IPS DF 6.9 (cell line): ENCODE results near the gene C5AR2.
"Not testable (repeated sequence)": the region's sequence is repeated elsewhere in the genome, so short reads cannot be mapped to it uniquely, and the experiment has no call there.

ENCODE experiments used
- DNase-seq: peaks from one replicate; pipeline ENCODE4 v3.0.0-alpha.2; 2013; ENCODE audit warnings: low read depth, low spot score
- H3K27ac ChIP-seq: one replicate; pipeline ENCODE4 v1.5.1; 2013; ENCODE audit warnings: low read length, control low read depth
- H3K27me3 ChIP-seq: 2 replicates; pipeline ENCODE4 v1.6.1; 2013; ENCODE audit warnings: mild to moderate bottlenecking, low read length; ENCODE audit not compliant: control insufficient read depth, insufficient read depth
- H3K36me3 ChIP-seq: 2 replicates; pipeline ENCODE4 v1.6.1; 2013; ENCODE audit warnings: low read length; ENCODE audit not compliant: control insufficient read depth, insufficient read depth
- H3K4me1 ChIP-seq: 2 replicates; pipeline ENCODE4 v1.6.1; 2013; ENCODE audit warnings: low read length; ENCODE audit not compliant: control insufficient read depth, insufficient read depth
- H3K4me3 ChIP-seq: 2 replicates; pipeline ENCODE4 v1.5.1; 2013; ENCODE audit warnings: mild to moderate bottlenecking, low read length
- H3K9me3 ChIP-seq: 2 replicates; pipeline ENCODE4 v1.6.1; 2013; ENCODE audit warnings: low read length, inconsistent platforms; ENCODE audit not compliant: control insufficient read depth, insufficient read depth
- WGBS: extraction: QIAGEN DNeasy Blood & Tissue Kit; methylation state at CpG from one replicate; pipeline ENCODE4 v1.1.7; 2013; ENCODE audit warnings: mixed read lengths, missing lambda C conversion rate; ENCODE audit not compliant: insufficient read length, insufficient coverage; 5-methylcytosine and 5-hydroxymethylcytosine counted together

The C5AR2 gene

GRCh38 chr19:47376589-47377144, 44.7 kb downstream of the C5AR2 start:
- Histone ChIP-seq H3K36me3 (peaks cover 77% of the 10 kb centered on the region), H3K27me3 (no peaks in the 10 kb centered on the region), H3K4me3 (no peak overlapping the region), H3K4me1 (no peaks in the 10 kb centered on the region), H3K27ac (no peak overlapping the region), H3K9me3 (no peaks in the 10 kb centered on the region)
- WGBS: no CpG with 5 or more reads among the region's 16 CpGs
- DNase-seq: no peak

DNA sequence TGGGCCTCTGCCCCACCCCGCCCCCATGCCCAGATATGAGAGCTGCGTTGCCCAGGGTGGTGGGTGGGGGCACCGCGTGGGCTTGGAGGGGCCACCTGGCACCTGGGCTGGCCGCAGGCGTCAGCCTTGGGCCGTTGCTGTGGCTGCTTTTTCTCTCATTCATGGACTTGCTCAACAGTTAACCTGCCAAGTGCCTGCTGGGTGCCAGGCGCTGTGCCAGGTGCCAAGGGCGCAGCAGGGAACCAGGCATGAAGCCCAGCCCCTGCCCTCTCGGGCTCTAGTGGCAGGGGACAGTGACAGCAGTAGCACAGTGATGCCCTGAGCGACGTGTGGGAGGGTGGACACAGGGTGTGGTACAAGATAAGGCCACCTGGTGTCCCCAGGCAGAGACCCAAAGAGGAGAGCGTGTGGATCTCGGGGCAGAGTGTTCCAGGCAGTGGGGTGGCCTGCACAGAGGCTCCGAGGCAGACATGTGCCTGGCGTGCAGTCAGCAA, 45.3 kb downstream of the C5AR2 start:
- no peak overlapping the region for H3K27ac ChIP-seq
- no peak for DNase-seq
- whole genome bisulfite sequencing: no CpG with 5 or more reads among the region's 16 CpGs
- H3K4me3 ChIP-seq: no peak overlapping the region
- H3K4me1 ChIP-seq: no peaks in the 10 kb centered on the region
- no peaks in the 10 kb centered on the region for H3K27me3 ChIP-seq
- no peaks in the 10 kb centered on the region for H3K9me3 ChIP-seq
- H3K36me3 ChIP-seq: peaks cover 76% of the 10 kb centered on the region

DNA sequence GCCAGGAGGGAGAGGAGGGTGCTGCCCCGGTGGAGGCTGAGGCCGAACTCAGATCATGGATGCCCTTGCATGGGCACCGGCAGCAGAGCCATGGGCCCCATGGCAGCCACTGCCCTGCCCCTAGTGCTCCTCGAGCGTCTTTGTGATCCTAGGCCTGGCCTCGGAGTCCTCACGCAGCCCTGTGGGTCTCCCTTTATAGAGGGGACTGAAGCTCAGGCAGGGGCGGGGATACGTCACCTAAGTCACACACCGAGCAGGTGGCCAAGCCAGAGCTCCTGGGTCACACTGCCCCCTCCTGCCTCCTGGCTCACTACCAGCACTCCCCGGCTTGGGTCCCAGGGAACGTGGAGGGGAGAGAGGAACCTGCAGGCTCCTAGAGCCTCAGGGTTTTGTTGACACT, 45.8 kb downstream of the C5AR2 start:
- H3K36me3 ChIP-seq: peaks cover 73% of the 10 kb centered on the region
- no peaks in the 10 kb centered on the region for H3K9me3 ChIP-seq
- no peak overlapping the region for H3K4me3 ChIP-seq
- no peak overlapping the region for H3K27ac ChIP-seq
- H3K4me1 ChIP-seq: no peaks in the 10 kb centered on the region
- no CpG with 5 or more reads among the region's 12 CpGs for WGBS
- no peak for DNase-seq
- no peaks in the 10 kb centered on the region for H3K27me3 ChIP-seq

GRCh38 chr19:47378246-47378645, 46.3 kb downstream of the C5AR2 start:
- no CpG with 5 or more reads among the region's 11 CpGs for WGBS
- no peaks in the 10 kb centered on the region for H3K4me1 ChIP-seq
- H3K27ac ChIP-seq: no peak overlapping the region
- no peaks in the 10 kb centered on the region for H3K27me3 ChIP-seq
- DNase-seq: no peak
- peaks cover 70% of the 10 kb centered on the region for H3K36me3 ChIP-seq
- no peak overlapping the region for H3K4me3 ChIP-seq
- H3K9me3 ChIP-seq: no peaks in the 10 kb centered on the region

GRCh38 chr19:47379381-47379938, 47.5 kb downstream of the C5AR2 start:
- no peak overlapping the region for H3K27ac ChIP-seq
- DNase-seq: no peak
- H3K27me3 ChIP-seq: no peaks in the 10 kb centered on the region
- WGBS: no CpG with 5 or more reads among the region's 23 CpGs
- no peak overlapping the region for H3K4me3 ChIP-seq
- peaks cover 62% of the 10 kb centered on the region for H3K36me3 ChIP-seq
- H3K4me1 ChIP-seq: no peaks in the 10 kb centered on the region
- H3K9me3 ChIP-seq: no peaks in the 10 kb centered on the region

- no CpG with 5 or more reads among the region's 6 CpGs for WGBS
- no peaks in the 10 kb centered on the region for H3K9me3 ChIP-seq
- no peaks in the 10 kb centered on the region for H3K4me1 ChIP-seq
- no peak for DNase-seq
- H3K27me3 ChIP-seq: no peaks in the 10 kb centered on the region
- peaks cover 52% of the 10 kb centered on the region for H3K36me3 ChIP-seq
- H3K27ac ChIP-seq: no peak overlapping the region
- no peak overlapping the region for H3K4me3 ChIP-seq
Measured at GRCh38 chr19:47380559-47380958, 48.6 kb downstream of the C5AR2 start.

DNA sequence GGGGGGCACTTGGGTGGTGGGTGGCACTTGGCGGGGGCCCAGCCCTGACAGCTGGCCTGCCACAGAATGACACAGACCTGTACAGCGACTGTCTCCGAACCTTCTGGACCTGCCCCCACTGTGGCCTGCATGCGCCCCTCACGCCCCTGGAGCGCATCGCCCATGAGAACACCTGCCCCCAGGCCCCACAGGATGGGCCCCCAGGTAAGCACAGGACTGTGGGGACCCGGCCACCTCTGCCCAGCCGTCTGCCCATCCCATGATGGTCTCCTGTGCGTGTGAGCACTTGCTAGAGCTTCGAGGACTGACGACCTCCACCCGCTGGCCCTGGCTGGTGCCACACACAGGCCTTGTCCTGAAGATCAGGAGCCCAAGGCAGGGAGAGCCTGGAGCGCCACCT, 49.1 kb downstream of the C5AR2 start:
- no peaks in the 10 kb centered on the region for H3K27me3 ChIP-seq
- no peak overlapping the region for H3K27ac ChIP-seq
- no CpG with 5 or more reads among the region's 14 CpGs for WGBS
- no peak overlapping the region for H3K4me3 ChIP-seq
- DNase-seq: no peak
- H3K4me1 ChIP-seq: no peaks in the 10 kb centered on the region
- peaks cover 47% of the 10 kb centered on the region for H3K36me3 ChIP-seq
- H3K9me3 ChIP-seq: no peaks in the 10 kb centered on the region

GRCh38 chr19:47381653-47382279, 49.8 kb downstream of the C5AR2 start:
- Histone ChIP-seq H3K27me3 (no peaks in the 10 kb centered on the region), H3K9me3 (no peaks in the 10 kb centered on the region), H3K4me1 (no peaks in the 10 kb centered on the region), H3K4me3 (no peak overlapping the region), H3K27ac (no peak overlapping the region), H3K36me3 (peaks cover 41% of the 10 kb centered on the region)
- WGBS: no CpG with 5 or more reads among the region's 11 CpGs
- DNase-seq: no peak

DNA sequence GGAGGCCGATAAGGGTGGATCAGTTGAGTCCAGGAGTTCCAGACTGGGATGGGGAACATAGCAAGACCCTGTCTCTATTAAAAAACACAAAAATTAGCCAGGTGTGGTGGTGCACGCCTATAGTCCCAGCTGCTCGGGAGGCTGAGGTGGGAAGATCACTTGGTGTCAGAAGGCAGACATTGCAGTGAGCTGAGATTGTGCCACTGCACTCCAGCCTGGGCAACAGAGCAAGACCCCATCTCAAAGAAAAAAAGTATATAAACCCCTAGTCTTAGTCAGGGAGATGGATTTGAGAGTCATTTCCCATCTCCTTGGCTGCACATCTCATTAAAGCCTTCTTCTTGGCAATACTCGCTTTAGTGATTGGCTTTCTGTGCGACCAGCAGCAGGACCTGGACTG, 51.9 kb downstream of the C5AR2 start:
- H3K27me3 ChIP-seq, DNase-seq, H3K27ac ChIP-seq, H3K4me3 ChIP-seq, H3K4me1 ChIP-seq, H3K9me3 ChIP-seq: not testable (repeated sequence)
- peaks cover 30% of the 10 kb centered on the region for H3K36me3 ChIP-seq
- no CpG with 5 or more reads among the region's 5 CpGs for WGBS

DNA sequence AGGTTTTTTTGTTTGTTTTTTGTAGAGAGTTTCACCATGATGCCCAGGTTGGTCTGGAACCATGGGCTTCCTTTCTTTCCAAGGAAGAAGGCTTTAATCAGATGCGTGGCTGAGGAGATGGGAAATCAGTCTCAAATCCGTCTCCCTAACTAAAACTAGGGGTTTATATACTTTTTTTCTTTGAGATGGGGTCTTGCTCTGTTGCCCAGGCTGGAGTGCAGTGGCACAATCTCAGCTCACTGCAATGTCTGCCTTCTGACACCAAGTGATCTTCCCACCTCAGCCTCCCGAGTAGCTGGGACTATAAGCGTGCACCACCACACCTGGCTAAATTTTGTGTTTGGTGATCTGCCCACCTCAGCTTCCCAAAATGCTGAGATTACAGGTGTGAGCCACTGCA, 52.6 kb downstream of the C5AR2 start:
- H3K9me3 ChIP-seq, H3K4me3 ChIP-seq, DNase-seq, H3K27me3 ChIP-seq, H3K27ac ChIP-seq, H3K4me1 ChIP-seq: not testable (repeated sequence)
- no CpG with 5 or more reads among the region's 4 CpGs for WGBS
- H3K36me3 ChIP-seq: peaks cover 26% of the 10 kb centered on the region

- not testable (repeated sequence) for H3K27ac ChIP-seq, H3K9me3 ChIP-seq, H3K36me3 ChIP-seq, DNase-seq, H3K4me1 ChIP-seq, H3K4me3 ChIP-seq, H3K27me3 ChIP-seq
- no CpG with 5 or more reads among the region's 12 CpGs for WGBS
Measured at GRCh38 chr19:47386582-47386981, 54.6 kb downstream of the C5AR2 start.
